ENCODE results near the gene SYNGAP1. TPM values are rescaled to one million over a fixed set of nuclear protein-coding genes. Genes with fewer than 3 reads are reported as not detected.

Gene SYNGAP1
- total RNA-seq, 2 donors from 2014 or later = 3.6 to 10.1 TPM

DNA sequence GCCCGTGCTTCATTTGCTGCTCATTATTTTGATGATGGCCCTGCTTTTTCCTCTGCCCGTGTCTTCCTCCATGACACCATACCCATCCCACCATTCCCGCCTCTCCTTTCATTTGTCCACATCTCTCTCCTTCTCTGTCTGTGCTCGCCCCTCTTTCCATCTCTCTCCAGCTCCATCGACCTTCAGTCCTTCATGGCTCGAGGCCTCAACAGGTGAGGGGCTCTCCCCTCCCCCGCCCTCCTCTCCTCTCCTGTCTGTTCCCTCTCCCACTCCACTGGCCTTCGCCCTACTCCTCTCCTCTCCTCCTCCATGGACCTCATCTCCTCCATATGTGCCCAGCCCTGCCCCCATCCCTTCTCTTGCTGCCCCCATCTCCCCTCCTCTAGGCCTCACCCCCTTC, 22.4 kb downstream of the SYNGAP1 start:
- TF ChIP-seq, protein P1, sequence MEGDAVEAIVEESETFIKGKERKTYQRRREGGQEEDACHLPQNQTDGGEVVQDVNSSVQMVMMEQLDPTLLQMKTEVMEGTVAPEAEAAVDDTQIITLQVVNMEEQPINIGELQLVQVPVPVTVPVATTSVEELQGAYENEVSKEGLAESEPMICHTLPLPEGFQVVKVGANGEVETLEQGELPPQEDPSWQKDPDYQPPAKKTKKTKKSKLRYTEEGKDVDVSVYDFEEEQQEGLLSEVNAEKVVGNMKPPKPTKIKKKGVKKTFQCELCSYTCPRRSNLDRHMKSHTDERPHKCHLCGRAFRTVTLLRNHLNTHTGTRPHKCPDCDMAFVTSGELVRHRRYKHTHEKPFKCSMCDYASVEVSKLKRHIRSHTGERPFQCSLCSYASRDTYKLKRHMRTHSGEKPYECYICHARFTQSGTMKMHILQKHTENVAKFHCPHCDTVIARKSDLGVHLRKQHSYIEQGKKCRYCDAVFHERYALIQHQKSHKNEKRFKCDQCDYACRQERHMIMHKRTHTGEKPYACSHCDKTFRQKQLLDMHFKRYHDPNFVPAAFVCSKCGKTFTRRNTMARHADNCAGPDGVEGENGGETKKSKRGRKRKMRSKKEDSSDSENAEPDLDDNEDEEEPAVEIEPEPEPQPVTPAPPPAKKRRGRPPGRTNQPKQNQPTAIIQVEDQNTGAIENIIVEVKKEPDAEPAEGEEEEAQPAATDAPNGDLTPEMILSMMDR (IDR thresholded peaks at IDR 0.05) = no peak
- H3K36me3 ChIP-seq = peaks cover 40% of the 10 kb centered on the region
- no peak overlapping the region for H3K4me3 ChIP-seq
- no peaks in the 10 kb centered on the region for H3K9me3 ChIP-seq
- H3K4me1 ChIP-seq = no peaks in the 10 kb centered on the region
- H3K27ac ChIP-seq = no peak overlapping the region
- no peak for DNase-seq (ENCODE audit: low spot score)
- no peaks in the 10 kb centered on the region for H3K27me3 ChIP-seq

DNA sequence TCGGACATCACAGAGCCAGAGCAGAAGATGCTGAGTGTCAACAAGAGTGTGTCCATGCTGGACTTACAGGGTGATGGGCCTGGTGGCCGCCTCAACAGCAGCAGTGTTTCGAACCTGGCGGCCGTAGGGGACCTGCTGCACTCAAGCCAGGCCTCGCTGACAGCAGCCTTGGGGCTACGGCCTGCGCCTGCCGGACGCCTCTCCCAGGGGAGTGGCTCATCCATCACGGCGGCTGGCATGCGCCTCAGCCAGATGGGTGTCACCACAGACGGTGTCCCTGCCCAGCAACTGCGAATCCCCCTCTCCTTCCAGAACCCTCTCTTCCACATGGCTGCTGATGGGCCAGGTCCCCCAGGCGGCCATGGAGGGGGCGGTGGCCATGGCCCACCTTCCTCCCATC, 23.2 kb downstream of the SYNGAP1 start:
- no peak for DNase-seq (ENCODE audit: low spot score)
- H3K4me3 ChIP-seq = no peak overlapping the region
- H3K4me1 ChIP-seq = no peaks in the 10 kb centered on the region
- peaks cover 33% of the 10 kb centered on the region for H3K36me3 ChIP-seq
- no peaks in the 10 kb centered on the region for H3K9me3 ChIP-seq
- no peak overlapping the region for H3K27ac ChIP-seq
- TF ChIP-seq, protein P1 (IDR thresholded peaks at IDR 0.05) = no peak
- no peaks in the 10 kb centered on the region for H3K27me3 ChIP-seq

DNA sequence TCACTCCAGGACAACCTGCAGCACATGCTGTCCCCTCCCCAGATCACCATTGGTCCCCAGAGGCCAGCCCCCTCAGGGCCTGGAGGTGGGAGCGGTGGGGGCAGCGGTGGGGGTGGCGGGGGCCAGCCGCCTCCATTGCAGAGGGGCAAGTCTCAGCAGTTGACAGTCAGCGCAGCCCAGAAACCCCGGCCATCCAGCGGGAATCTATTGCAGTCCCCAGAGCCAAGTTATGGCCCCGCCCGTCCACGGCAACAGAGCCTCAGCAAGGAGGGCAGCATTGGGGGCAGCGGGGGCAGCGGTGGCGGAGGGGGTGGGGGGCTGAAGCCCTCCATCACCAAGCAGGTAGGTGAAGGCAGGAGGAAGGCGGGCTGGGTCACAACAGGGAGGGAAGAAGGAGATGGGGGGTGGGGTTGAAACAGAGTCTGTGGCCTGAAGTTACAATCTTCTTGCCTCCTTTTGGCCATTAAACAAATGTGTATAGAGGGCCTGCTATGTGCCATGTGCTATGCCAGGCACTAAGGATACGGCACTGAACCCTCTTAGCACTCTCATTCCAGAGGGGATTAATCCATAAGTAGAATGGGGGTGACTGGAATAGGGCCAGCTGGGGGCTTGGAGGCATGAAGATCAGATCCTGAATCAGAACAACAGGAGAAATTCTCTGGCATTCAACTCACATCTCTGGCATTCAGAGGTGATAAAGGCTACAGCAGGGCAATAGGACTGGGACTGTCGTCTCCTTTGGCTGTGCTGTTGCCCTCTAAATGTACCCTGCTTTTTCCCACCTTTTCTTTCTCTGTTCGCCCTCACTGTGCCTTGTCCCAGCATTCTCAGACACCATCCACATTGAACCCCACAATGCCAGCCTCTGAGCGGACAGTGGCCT, 24.0 kb downstream of the SYNGAP1 start:
- Histone ChIP-seq H3K4me1 (no peaks in the 10 kb centered on the region), H3K27me3 (no peaks in the 10 kb centered on the region), H3K27ac (no peak overlapping the region), H3K9me3 (no peaks in the 10 kb centered on the region), H3K36me3 (peaks cover 25% of the 10 kb centered on the region), H3K4me3 (no peak overlapping the region)
- DNase-seq (ENCODE audit: low spot score) = no peak
- TF ChIP-seq, protein P1 (IDR thresholded peaks at IDR 0.05) = no peak

DNA sequence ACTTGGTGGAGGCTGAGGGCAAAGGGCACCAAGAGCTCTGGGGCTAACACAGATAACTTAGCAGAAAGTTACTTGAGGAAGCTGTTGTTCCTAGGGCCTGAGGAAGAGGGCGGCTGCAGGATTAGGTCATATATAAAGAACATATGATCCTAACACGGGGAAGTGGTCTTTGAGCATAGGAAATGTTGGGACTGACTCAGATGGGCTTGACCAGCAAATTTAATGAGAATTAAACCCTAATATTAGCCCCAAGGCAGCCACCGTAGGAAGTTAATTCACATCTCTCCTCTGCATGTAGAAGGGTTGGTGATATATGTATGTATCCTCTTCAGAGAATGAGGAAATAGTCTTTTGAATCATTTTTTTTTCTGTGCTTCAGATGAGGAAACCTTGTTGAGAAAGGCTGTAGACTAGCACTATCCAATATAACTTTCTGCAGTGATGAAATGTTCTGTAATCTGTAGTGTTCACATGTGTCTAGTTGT, 25.3 kb downstream of the SYNGAP1 start:
- Histone ChIP-seq H3K27ac (no peak overlapping the region), H3K27me3 (no peaks in the 10 kb centered on the region), H3K36me3 (peaks cover 25% of the 10 kb centered on the region), H3K9me3 (no peaks in the 10 kb centered on the region), H3K4me3 (no peak overlapping the region), H3K4me1 (no peaks in the 10 kb centered on the region)
- TF ChIP-seq, protein P1 (IDR thresholded peaks at IDR 0.05) = no peak
- DNase-seq (ENCODE audit: low spot score) = no peak

DNA sequence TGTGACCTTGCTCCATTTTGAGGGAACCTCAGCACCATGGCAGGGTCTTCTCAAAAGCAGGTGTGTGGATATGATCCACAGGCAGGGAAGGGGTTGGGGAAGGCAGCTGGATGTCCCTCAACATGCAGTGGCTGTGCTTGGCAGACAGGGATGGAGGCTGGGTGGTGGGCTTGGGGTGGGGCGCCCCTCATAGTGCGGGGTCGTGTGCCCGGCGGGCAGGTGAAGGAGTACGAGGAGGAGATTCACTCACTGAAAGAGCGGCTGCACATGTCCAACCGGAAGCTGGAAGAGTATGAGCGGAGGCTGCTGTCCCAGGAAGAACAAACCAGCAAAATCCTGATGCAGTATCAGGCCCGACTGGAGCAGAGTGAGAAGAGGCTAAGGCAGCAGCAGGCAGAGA, 26.5 kb downstream of the SYNGAP1 start:
- Histone ChIP-seq H3K36me3 (peaks cover 23% of the 10 kb centered on the region), H3K4me1 (no peaks in the 10 kb centered on the region), H3K9me3 (no peaks in the 10 kb centered on the region), H3K4me3 (no peak overlapping the region), H3K27me3 (no peaks in the 10 kb centered on the region), H3K27ac (no peak overlapping the region)
- no peak for DNase-seq (ENCODE audit: low spot score)
- TF ChIP-seq, protein P1 (IDR thresholded peaks at IDR 0.05) = no peak

Measured in right atrium auricular region (tissue), 2 donors.